Astrocyte (in vitro differentiated cells and primary cell): ENCODE measurements around the gene C7orf57. TPM values are rescaled to one million over a fixed set of nuclear protein-coding genes. Genes with fewer than 3 reads are reported as not detected.

ENCODE experiments used
- DNase-seq: peaks from one replicate; pipeline ENCODE4 v3.0.0-alpha.2; 2010; ENCODE audit warnings: low read depth
- FAIRE-seq: peaks from 2 replicates; lab custom pipeline; 2011; peaks lifted over from hg19 to GRCh38; lab: Jason Lieb, UNC
- H2AFZ ChIP-seq: 2 replicates; pipeline ENCODE4 v1.6.0; 2012; ENCODE audit warnings: low read depth, low read length, inconsistent platforms
- H3K27ac ChIP-seq: 2 replicates; pipeline ENCODE4 v1.5.1; 2011; ENCODE audit warnings: low read depth, low read length, inconsistent platforms
- H3K27me3 ChIP-seq: 2 replicates; pipeline ENCODE4 v1.6.0; 2011; ENCODE audit warnings: low read length, inconsistent platforms; ENCODE audit not compliant: insufficient read depth
- H3K36me3 ChIP-seq: 2 replicates; pipeline ENCODE4 v1.5.1; 2011; ENCODE audit warnings: low read length, inconsistent platforms; ENCODE audit not compliant: insufficient read depth
- H3K4me1 ChIP-seq: 2 replicates; pipeline ENCODE4 v1.5.1; 2011; ENCODE audit warnings: low read length, inconsistent platforms; ENCODE audit not compliant: insufficient read depth
- H3K4me2 ChIP-seq: 2 replicates; pipeline ENCODE4 v1.6.0; 2012; ENCODE audit warnings: low read length, inconsistent platforms
- H3K4me3 ChIP-seq: 2 replicates; pipeline ENCODE4 v1.5.1; 2011; ENCODE audit warnings: low read depth, mild to moderate bottlenecking, low read length, inconsistent platforms; ENCODE audit not compliant: insufficient read depth
- H3K79me2 ChIP-seq: 2 replicates; pipeline ENCODE4 v1.6.0; 2012; ENCODE audit warnings: mild to moderate bottlenecking, low read length, inconsistent platforms; ENCODE audit not compliant: insufficient read depth
- H3K9ac ChIP-seq: 2 replicates; pipeline ENCODE4 v1.6.0; 2012; ENCODE audit warnings: mild to moderate bottlenecking, low read length, inconsistent platforms
- H3K9me3 ChIP-seq: 2 replicates; pipeline ENCODE4 v1.5.1; 2012; ENCODE audit warnings: low read depth, mild to moderate bottlenecking, low read length, inconsistent platforms; ENCODE audit not compliant: insufficient read depth
- H4K20me1 ChIP-seq: 2 replicates; pipeline ENCODE4 v1.6.0; 2012; ENCODE audit warnings: low read length, inconsistent platforms; ENCODE audit not compliant: insufficient read depth
- H3K27ac Mint-ChIP-seq: one replicate; pipeline ENCODE4 v1.8.0; 2021; ENCODE audit warnings: mild to moderate bottlenecking, mixed read lengths; ENCODE audit not compliant: unreplicated experiment
- H3K27me3 Mint-ChIP-seq: one replicate; pipeline ENCODE4 v1.8.0; 2021; ENCODE audit warnings: low read depth, mixed read lengths; ENCODE audit not compliant: unreplicated experiment
- H3K36me3 Mint-ChIP-seq: one replicate; pipeline ENCODE4 v1.8.0; 2021; ENCODE audit warnings: low read depth, mixed read lengths; ENCODE audit not compliant: unreplicated experiment
- H3K4me1 Mint-ChIP-seq: one replicate; pipeline ENCODE4 v1.8.0; 2021; ENCODE audit warnings: low read depth, mixed read lengths; ENCODE audit not compliant: unreplicated experiment
- H3K4me3 Mint-ChIP-seq: one replicate; pipeline ENCODE4 v1.8.0; 2021; ENCODE audit warnings: mild to moderate bottlenecking, moderate library complexity, mixed read lengths; ENCODE audit not compliant: unreplicated experiment
- H3K9me3 Mint-ChIP-seq: one replicate; pipeline ENCODE4 v1.8.0; 2021; ENCODE audit warnings: mild to moderate bottlenecking, mixed read lengths; ENCODE audit not compliant: unreplicated experiment
- CTCF ChIP-seq: IDR thresholded peaks from 2 replicates; pipeline ENCODE4 v1.5.1; 2011; ENCODE audit warnings: low read depth, mild to moderate bottlenecking, inconsistent platforms, low read length, moderate library complexity; ENCODE audit not compliant: insufficient read depth
- EZH2 ChIP-seq: IDR thresholded peaks from 2 replicates; pipeline ENCODE4 v1.6.1; 2012; ENCODE audit warnings: mild to moderate bottlenecking, low read length, inconsistent platforms; ENCODE audit not compliant: insufficient read depth
- total RNA-seq: library from RNA; stranded (reverse); gene quantifications from 2 replicates; pipeline ENCODE4 v1.2.1, GENCODE V29; 2021

The C7orf57 gene
- total RNA-seq, 1 donor from 2014 or later = not detected

GRCh38 chr7:48106906-48107659, 71.7 kb downstream of the C7orf57 start:
- Histone ChIP-seq H3K27me3 (no peaks in the 10 kb centered on the region), H4K20me1 (peaks cover 7% of the 10 kb centered on the region), H3K4me3 (no peak overlapping the region), H3K79me2 (no peaks in the 10 kb centered on the region), H2AFZ (no peak overlapping the region), H3K9me3 (no peaks in the 10 kb centered on the region), H3K27ac (no peak overlapping the region), H3K4me2 (no peak overlapping the region), H3K9ac (no peak overlapping the region), H3K36me3 (peaks cover 40% of the 10 kb centered on the region), H3K4me1 (peaks cover 2% of the 10 kb centered on the region)
- Mint-ChIP-seq H3K27ac (no peak overlapping the region), H3K27me3 (no peaks in the 10 kb centered on the region), H3K9me3 (peaks cover 3% of the 10 kb centered on the region), H3K36me3 (peaks cover 25% of the 10 kb centered on the region), H3K4me1 (peaks cover 2% of the 10 kb centered on the region), H3K4me3 (no peak overlapping the region)
- DNase-seq (no peak), FAIRE-seq (no peak)
- TF ChIP-seq CTCF (no peak), EZH2 (no peak)

GRCh38 chr7:48107926-48108472, 72.7 kb downstream of the C7orf57 start:
- Mint-ChIP-seq H3K27ac (no peak overlapping the region), H3K4me1 (peaks cover 11% of the 10 kb centered on the region), H3K27me3 (no peaks in the 10 kb centered on the region), H3K9me3 (no peaks in the 10 kb centered on the region), H3K36me3 (peaks cover 17% of the 10 kb centered on the region), H3K4me3 (no peak overlapping the region)
- Histone ChIP-seq H3K36me3 (peaks cover 31% of the 10 kb centered on the region), H3K4me1 (peaks cover 10% of the 10 kb centered on the region), H3K9me3 (no peaks in the 10 kb centered on the region), H3K4me2 (no peak overlapping the region), H3K4me3 (no peak overlapping the region), H3K27me3 (no peaks in the 10 kb centered on the region), H3K79me2 (no peaks in the 10 kb centered on the region), H2AFZ (no peak overlapping the region), H3K9ac (no peak overlapping the region), H4K20me1 (no peaks in the 10 kb centered on the region), H3K27ac (no peak overlapping the region)
- no peak for TF ChIP-seq EZH2
- TF ChIP-seq CTCF = no peak
- DNase-seq (no peak), FAIRE-seq (no peak)
